Lower leg skin (tissue), 3 donors: ENCODE data around the gene VASN.

Experiments
- CTCF ChIP-seq, 3 donors: fragments of 450-650 bp; IDR thresholded peaks; one replicate each; pipeline ENCODE4 v1.5.1; 2016; ENCODE audit warnings: antibody characterized with exemption in 3 of 3, mild to moderate bottlenecking in 3 of 3, moderate library complexity in 2 of 3
- POLR2A ChIP-seq, 2 donors: fragments of 450-650 bp; IDR thresholded peaks; one replicate each; pipeline ENCODE4 v1.6.1; 2016 to 2017; ENCODE audit warnings: antibody characterized with exemption in 2 of 2, mild to moderate bottlenecking in 1 of 2, moderate library complexity in 1 of 2

GRCh38 chr16:4386451-4386805, 14.8 kb downstream of the VASN start:
- TF ChIP-seq POLR2A (IDR thresholded peaks at IDR 0.05) (no peak), CTCF (IDR thresholded peaks at IDR 0.05) (no peak)
